ENCODE measurements around the gene ATL2. TPM values are rescaled to one million over a fixed set of nuclear protein-coding genes. Genes with fewer than 3 reads are reported as not detected.

The ATL2 gene
- total RNA-seq, 1 experiment from 2014 or later, result 66.7 TPM

DNA sequence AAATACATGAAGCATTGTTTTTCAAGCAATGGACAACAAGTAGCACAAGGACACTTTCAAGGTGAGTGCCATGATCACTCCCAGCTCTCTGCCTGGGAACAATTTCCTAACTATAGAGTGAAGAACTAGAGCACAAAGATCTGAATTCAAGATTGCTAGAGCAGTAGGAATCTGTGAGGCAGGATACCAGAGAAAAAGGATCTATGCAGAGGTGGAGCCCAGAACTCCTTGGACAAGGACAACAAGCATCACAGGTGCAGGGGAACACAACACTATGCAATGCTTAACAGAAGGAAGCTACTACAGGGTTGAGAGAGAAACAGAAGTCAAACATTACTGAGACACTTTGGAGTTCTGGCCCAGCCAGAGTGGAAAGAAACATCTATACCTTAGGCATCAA is 24.7 kb downstream of the ATL2 start:
- no peak overlapping the region for H2BK120ac ChIP-seq (ENCODE audit: low read depth, low read length, poor library complexity, severe bottlenecking)
- H3K4me1 ChIP-seq (ENCODE audit: insufficient read depth, low read length), result no peaks in the 10 kb centered on the region
- no peak overlapping the region for H3K9ac ChIP-seq (ENCODE audit: extremely low read depth, insufficient read length, low read length)
- no peak overlapping the region for H3K14ac ChIP-seq (ENCODE audit: insufficient read depth, low read length)
- no peak overlapping the region for H2BK12ac ChIP-seq (ENCODE audit: insufficient read length, low read depth, low read length)
- H3K56ac ChIP-seq (ENCODE audit: insufficient read length, low read depth, low read length), result no peak overlapping the region
- Mint-ChIP-seq H3K27ac (peak overlapping the region; percentile 8 to 93 (median 14); a peak in 4 of 7 replicates), H3K9me3 (no peaks in the 10 kb centered on the region), H3K36me3 (ENCODE audit: insufficient read depth in 1 of 3, low read depth in 3 of 3) (peaks cover 3 to 13% (median 8%) of the 10 kb centered on the region in 3 experiments; a peak in 6 of 7 replicates), H3K27me3 (ENCODE audit: low read depth) (no peaks in the 10 kb centered on the region), H3K4me1 (peaks cover 8 to 12% of the 10 kb centered on the region in 2 experiments), H3K4me3 (no peak overlapping the region)
- H2BK5ac ChIP-seq (ENCODE audit: insufficient read length, low read length), result no peak overlapping the region
- no peak overlapping the region for H2AFZ ChIP-seq (ENCODE audit: low read length)
- no peaks in the 10 kb centered on the region for H4K20me1 ChIP-seq (ENCODE audit: control insufficient read depth, insufficient read depth, insufficient read length)
- H3K23ac ChIP-seq (ENCODE audit: insufficient read length, low read depth, low read length), result no peak overlapping the region
- H4K91ac ChIP-seq (ENCODE audit: insufficient read length, low read depth, low read length), result no peak overlapping the region
- H2BK15ac ChIP-seq (ENCODE audit: low read depth, low read length), result no peak overlapping the region
- no peak for DNase-seq
- TF ChIP-seq, protein P1, sequence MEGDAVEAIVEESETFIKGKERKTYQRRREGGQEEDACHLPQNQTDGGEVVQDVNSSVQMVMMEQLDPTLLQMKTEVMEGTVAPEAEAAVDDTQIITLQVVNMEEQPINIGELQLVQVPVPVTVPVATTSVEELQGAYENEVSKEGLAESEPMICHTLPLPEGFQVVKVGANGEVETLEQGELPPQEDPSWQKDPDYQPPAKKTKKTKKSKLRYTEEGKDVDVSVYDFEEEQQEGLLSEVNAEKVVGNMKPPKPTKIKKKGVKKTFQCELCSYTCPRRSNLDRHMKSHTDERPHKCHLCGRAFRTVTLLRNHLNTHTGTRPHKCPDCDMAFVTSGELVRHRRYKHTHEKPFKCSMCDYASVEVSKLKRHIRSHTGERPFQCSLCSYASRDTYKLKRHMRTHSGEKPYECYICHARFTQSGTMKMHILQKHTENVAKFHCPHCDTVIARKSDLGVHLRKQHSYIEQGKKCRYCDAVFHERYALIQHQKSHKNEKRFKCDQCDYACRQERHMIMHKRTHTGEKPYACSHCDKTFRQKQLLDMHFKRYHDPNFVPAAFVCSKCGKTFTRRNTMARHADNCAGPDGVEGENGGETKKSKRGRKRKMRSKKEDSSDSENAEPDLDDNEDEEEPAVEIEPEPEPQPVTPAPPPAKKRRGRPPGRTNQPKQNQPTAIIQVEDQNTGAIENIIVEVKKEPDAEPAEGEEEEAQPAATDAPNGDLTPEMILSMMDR (conservative IDR thresholded peaks at IDR 0.05), result no peak
- H3K79me1 ChIP-seq (ENCODE audit: insufficient read depth, low read depth, low read length, poor library complexity, severe bottlenecking), result peaks cover 9% of the 10 kb centered on the region
- H2BK20ac ChIP-seq (ENCODE audit: low read depth, low read length, poor library complexity, severe bottlenecking), result no peak overlapping the region
- H3K79me2 ChIP-seq (ENCODE audit: insufficient read depth, low read length), result peaks cover 27% of the 10 kb centered on the region; the same call in 1 of the 2 replicates
- no peak overlapping the region for H3K4ac ChIP-seq (ENCODE audit: low read depth, low read length)
- H3K23me2 ChIP-seq (ENCODE audit: insufficient read length, low read depth, low read length, poor library complexity, severe bottlenecking), result no peaks in the 10 kb centered on the region
- no peak overlapping the region for H2AK5ac ChIP-seq (ENCODE audit: insufficient read length, low read length)
- H3K9me3 ChIP-seq (ENCODE audit: control insufficient read depth, low read depth, low read length), result no peaks in the 10 kb centered on the region
- H3K18ac ChIP-seq (ENCODE audit: insufficient read length, low read depth, low read length), result no peak overlapping the region
- no peak overlapping the region for H3K27ac ChIP-seq (ENCODE audit: insufficient read length, low read depth, low read length)
- H3K4me2 ChIP-seq (ENCODE audit: insufficient read depth, insufficient read length, low read length), result no peak overlapping the region
- H3T11ph ChIP-seq (ENCODE audit: low read length), result no peak overlapping the region
- H4K8ac ChIP-seq (replicated peaks; ENCODE audit: insufficient read length, low read depth, low read length), result no peak overlapping the region
- H3K27me3 ChIP-seq (ENCODE audit: insufficient read depth, low read length), result no peaks in the 10 kb centered on the region
- H4K5ac ChIP-seq (ENCODE audit: insufficient read length, low read depth, low read length), result no peak overlapping the region

All from H9 (cell line).